Measurements from ENCODE around the gene CREB1. TPM values are rescaled to one million over a fixed set of nuclear protein-coding genes. Genes with fewer than 3 reads are reported as not detected.

CREB1 gene
- total and polyA plus RNA-seq, 9 of the 15 experiments (the other 6 are each of a cell fraction or from before 2014, with no cell fraction given): 8.9 to 51.3 (median 19.5) TPM

- Histone ChIP-seq H3K4me3 (no peak overlapping the region), H3K79me2 (ENCODE audit: control insufficient read depth, insufficient read depth, low read length) (no peaks in the 10 kb centered on the region), H3K27ac (ENCODE audit: extremely low read depth, low read depth, low read length) (no peak overlapping the region), H3K27me3 (ENCODE audit: control insufficient read depth in 2 of 2, insufficient read depth in 2 of 2, low read length in 2 of 2) (no peaks in the 10 kb centered on the region), H4K20me1 (replicated peaks; ENCODE audit: control insufficient read depth, insufficient read depth, low read length) (no peaks in the 10 kb centered on the region), H2AFZ (ENCODE audit: low read depth, low read length) (peak overlapping the region; percentile 66; the same call in 1 of the 2 replicates), H3K9me3 (replicated peaks; ENCODE audit: control insufficient read depth, insufficient read depth, low read depth, low read length) (no peaks in the 10 kb centered on the region), H3K9me1 (ENCODE audit: control insufficient read depth, insufficient read depth, low read length) (no peaks in the 10 kb centered on the region), H3K9ac (ENCODE audit: insufficient read depth in 1 of 2, low read depth in 2 of 2, low read length in 2 of 2) (no peak overlapping the region), H3K36me3 (ENCODE audit: control insufficient read depth, insufficient read depth, low read length) (no peaks in the 10 kb centered on the region), H3K4me2 (ENCODE audit: insufficient read depth, low read length) (no peak overlapping the region), H3K4me1 (replicated peaks in 1 of 2; ENCODE audit: control insufficient read depth in 2 of 2, insufficient read depth in 2 of 2, low read length in 2 of 2) (peaks cover 0 to 9% of the 10 kb centered on the region in 2 experiments; a peak in 1 of 5 replicates)
- in situ Hi-C loops (cut with MboI) (no loop called here), intact Hi-C loops (cut with micrococcal nuclease) (no loop called here)
- ChIA-PET CTCF (ENCODE audit: low intra/inter-chr PET ratio) (no interaction called here), POLR2A (interaction anchor here (0.8 kb wide), 1 partner anchor 17 kb away, joined by 3 read pairs; no protein-coding TSS in a partner anchor)
- TF ChIP-seq E2F6 (IDR thresholded peaks at IDR 0.05; ENCODE audit: borderline replicate concordance in 1 of 2, extremely low read depth in 1 of 2, insufficient read depth in 1 of 2, insufficient read length in 1 of 2, low read depth in 1 of 2, low read length in 1 of 2, poor library complexity in 1 of 2, severe bottlenecking in 1 of 2): no peak
- TF ChIP-seq FOSL1 (tag; conservative IDR thresholded peaks at IDR 0.05): 0 out of 2 replicates have a peak, but pooled peaks have one; percentile 0
- peak; percentile 38; the same call in 1 of the 2 replicates for TF ChIP-seq PKNOX1 (IDR thresholded peaks at IDR 0.05)
- TF ChIP-seq ZNF778 (CRISPR knock-in tag; IDR thresholded peaks at IDR 0.05): no peak
- no peak for TF ChIP-seq ETV1 (tag; conservative IDR thresholded peaks at IDR 0.05; ENCODE audit: low read depth)
- TF ChIP-seq PBX2 (CRISPR knock-in tag; IDR thresholded peaks at IDR 0.05; ENCODE audit: low read depth): no peak
- TF ChIP-seq PBX2 (tag; conservative IDR thresholded peaks at IDR 0.05; ENCODE audit: low read depth): peak; percentile 56
- no peak for TF ChIP-seq KDM5B (IDR thresholded peaks at IDR 0.05; ENCODE audit: insufficient replicate concordance, low read depth, low read length)
- peak; percentile 70 for TF ChIP-seq MEIS2 (IDR thresholded peaks at IDR 0.05; ENCODE audit: partially characterized antibody)
- TF ChIP-seq ELK1 (CRISPR knock-in tag; IDR thresholded peaks at IDR 0.05): no peak
- 37% methylated on average over 2 of the region's 2 CpGs for WGBS (ENCODE audit: insufficient coverage, low coverage, missing lambda C conversion rate)
- no TSS peak for BruUV-seq (replicated peaks)
- DNase-seq (ENCODE audit: extremely low read depth in 1 of 4, low spot score in 3 of 4) (no peak), FAIRE-seq (no peak), ATAC-seq (no peak)
These were observed 15.3 kb upstream of the CREB1 start for GRCh38 chr2:207514451-207514850.

Data from K562 (cell line).